B cell (primary cell): ENCODE data around the gene LAMTOR5. TPM values are rescaled to one million over a fixed set of nuclear protein-coding genes. Genes with fewer than 3 reads are reported as not detected.

Experiments used
- ATAC-seq: fragments of 200-7000 bp; cut with Tn5 transposase; one replicate; pipeline ENCODE4 v1.10.0; 2021; ENCODE audit warnings: low read depth, mild to moderate bottlenecking, moderate number of reproducible peaks, moderate library complexity
- CTCF ChIA-PET: fragments of 350-600 bp; sonication (Branson Sonifier 250); formaldehyde crosslinking; loops from one replicate; lab custom pipeline; 2021; ENCODE audit warnings: antibody characterized with exemption, inconsistent platforms; lab: Charles Lee
- POLR2A ChIA-PET: fragments of 350-600 bp; sonication (Branson Sonifier 250); formaldehyde crosslinking; loops from one replicate; lab custom pipeline; 2021; ENCODE audit warnings: antibody characterized with exemption; lab: Charles Lee
- DNase-seq: peaks from one replicate; pipeline ENCODE4 v3.0.0; 2013
- H2AFZ ChIP-seq: 2 replicates; pipeline ENCODE4 v1.6.1; 2012; ENCODE audit warnings: mild to moderate bottlenecking, low read depth, low read length; ENCODE audit not compliant: insufficient read depth, poor library complexity, severe bottlenecking
- H3K27ac ChIP-seq, 2 donors: 1 replicate in 1 of 2; 2 replicates in 1 of 2; pipeline ENCODE4 v1.5.1; 2012 to 2013; ENCODE audit warnings: low read length in 2 of 2, mild to moderate bottlenecking in 2 of 2, moderate library complexity in 1 of 2
- H3K27me3 ChIP-seq, 4 experiments: fragments of 200-600 bp in 1 of 4; sonication (generic) in 1 of 4; replicated peaks in 1 of 4; 1 replicate in 2 of 4; 2 replicates in 2 of 4; pipeline versions ENCODE4 v1.6.1 to v1.7.0; 2013 to 2016; ENCODE audit warnings: low read length in 3 of 4, mild to moderate bottlenecking in 2 of 4, mixed read lengths in 1 of 4, moderate library complexity in 1 of 4; ENCODE audit not compliant: insufficient read depth in 4 of 4, control insufficient read depth in 3 of 4; ENCODE audit errors: control extremely low read depth in 1 of 4
- H3K36me3 ChIP-seq, 2 experiments: replicated peaks in 1 of 2; 1 replicate in 1 of 2; 2 replicates in 1 of 2; pipeline versions ENCODE4 v1.6.1 to v1.7.1; 2013; ENCODE audit warnings: low read length in 1 of 2; ENCODE audit not compliant: insufficient read depth in 2 of 2, control insufficient read depth in 1 of 2; ENCODE audit errors: control extremely low read depth in 1 of 2, extremely low read depth in 1 of 2
- H3K4me1 ChIP-seq, 2 donors: fragments of 200-600 bp in 1 of 2; sonication (generic) in 1 of 2; 1 replicate in 1 of 2; 2 replicates in 1 of 2; pipeline versions ENCODE4 v1.5.1 to v1.6.1; 2013 to 2017; ENCODE audit warnings: low read length in 2 of 2; ENCODE audit not compliant: control insufficient read depth in 2 of 2, insufficient read depth in 2 of 2
- H3K4me2 ChIP-seq: replicated peaks from 2 replicates; pipeline ENCODE3; 2012; ENCODE audit warnings: mild to moderate bottlenecking, low read depth, low read length; ENCODE audit not compliant: poor library complexity, severe bottlenecking
- H3K4me3 ChIP-seq, 5 experiments: fragments of 200-600 bp in 1 of 5; sonication (generic) in 1 of 5; 1 replicate in 3 of 5; 2 replicates in 2 of 5; pipeline versions ENCODE4 v1.5.1 to v1.7.0; 2011 to 2016; ENCODE audit warnings: low read length in 4 of 5, mild to moderate bottlenecking in 4 of 5, low read depth in 2 of 5, control low read depth in 1 of 5, moderate library complexity in 1 of 5; ENCODE audit not compliant: insufficient read depth in 1 of 5; ENCODE audit errors: control extremely low read depth in 1 of 5, extremely low read depth in 1 of 5
- H3K79me2 ChIP-seq: fragments of 200-600 bp; sonication (generic); one replicate; pipeline ENCODE4 v1.6.0; 2016; ENCODE audit warnings: low read length; ENCODE audit not compliant: control insufficient read depth, insufficient read depth
- H3K9ac ChIP-seq: fragments of 200-600 bp; sonication (generic); 2 replicates; pipeline ENCODE4 v1.6.1; 2017; ENCODE audit warnings: mild to moderate bottlenecking, low read length, moderate library complexity
- H3K9me3 ChIP-seq, 3 donors: one replicate each; pipeline versions ENCODE4 v1.6.1 to v1.7.1; 2013; ENCODE audit warnings: low read length in 2 of 3; ENCODE audit not compliant: control insufficient read depth in 2 of 3, insufficient read depth in 1 of 3; ENCODE audit errors: control extremely low read depth in 1 of 3
- H4K20me1 ChIP-seq: 2 replicates; pipeline ENCODE4 v1.6.0; 2012; ENCODE audit warnings: mild to moderate bottlenecking, low read length; ENCODE audit not compliant: insufficient read depth, control insufficient read depth, poor library complexity, severe bottlenecking
- H3K27ac Mint-ChIP-seq: one replicate; pipeline ENCODE4 v1.8.0; 2021; ENCODE audit warnings: mixed read lengths
- H3K27me3 Mint-ChIP-seq: one replicate; pipeline ENCODE4 v1.8.0; 2021; ENCODE audit warnings: mixed read lengths
- H3K4me1 Mint-ChIP-seq: one replicate; pipeline ENCODE4 v1.8.0; 2021; ENCODE audit warnings: mixed read lengths
- H3K4me3 Mint-ChIP-seq: one replicate; pipeline ENCODE4 v1.8.0; 2021; ENCODE audit warnings: mixed read lengths
- H3K9me3 Mint-ChIP-seq: one replicate; pipeline ENCODE4 v1.8.0; 2022; ENCODE audit warnings: mixed read lengths; ENCODE audit not compliant: insufficient read depth
- EZH2 ChIP-seq: IDR thresholded peaks from 2 replicates; pipeline ENCODE4 v1.6.1; 2012; ENCODE audit warnings: borderline replicate concordance, low read depth, mild to moderate bottlenecking, moderate library complexity, low read length; ENCODE audit not compliant: insufficient read depth, poor library complexity, severe bottlenecking
- WGBS: methylation state at CpG from one replicate; pipeline ENCODE4 v1.1.5; 2013; ENCODE audit warnings: missing lambda C conversion rate; ENCODE audit not compliant: insufficient coverage; 5-methylcytosine and 5-hydroxymethylcytosine counted together
- intact Hi-C: fragments of 100-400 bp; cut with micrococcal nuclease; formaldehyde crosslinking; loops from one replicate; pipeline ENCODE4 v1.10.0; 2022
- polyA plus RNA-seq: library from polyadenylated mRNA; depleted of rRNA; stranded (reverse); fragments of >200 nt; gene quantifications from 2 replicates; pipeline ENCODE4 v1.2.3, GENCODE V29; 2012
- total RNA-seq, 2 donors: library from RNA; stranded (reverse); fragments of 120-200 nt in 1 of 2; gene quantifications; 1 replicate in 1 of 2; 2 replicates in 1 of 2; pipeline versions ENCODE4 v1.2.3 to v1.2.4, GENCODE V29; 2013 to 2022
- TF ChIP-seq, protein P1 (sequence below): fragments of 200-600 bp; IDR thresholded peaks from one replicate; pipeline ENCODE4 v1.8.0; 2022; ENCODE audit warnings: antibody characterized with exemption, mild to moderate bottlenecking

The LAMTOR5 gene
- total and polyA plus RNA-seq, 2 donors (not counting 1 experiment from before 2014, with no cell fraction given) = 145 to 253 TPM

DNA sequence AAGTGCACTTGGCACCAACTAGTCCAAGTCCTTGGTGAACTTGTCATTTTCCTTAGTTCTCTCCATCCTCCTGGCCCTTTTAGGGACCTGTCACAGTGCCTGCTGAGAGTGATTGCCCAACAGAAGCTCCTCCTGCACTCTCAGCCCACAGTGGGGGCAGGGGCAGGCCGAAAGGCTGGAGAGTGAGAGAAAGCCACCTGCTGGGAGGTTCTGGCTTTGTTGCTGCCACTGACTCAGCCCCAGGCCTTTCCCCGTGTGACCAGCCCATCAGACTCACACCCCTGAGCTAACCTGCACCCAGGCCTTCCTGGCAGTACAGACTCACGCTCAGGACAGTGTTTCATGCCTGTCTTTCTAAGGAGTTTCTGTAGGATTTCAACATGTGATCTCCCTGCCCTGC is 26.3 kb upstream of the LAMTOR5 start:
- intact Hi-C loops = no loop called here
- no peak for DNase-seq
- Mint-ChIP-seq H3K4me3 (no peak overlapping the region), H3K27ac (no peak overlapping the region), H3K4me1 (no peaks in the 10 kb centered on the region), H3K27me3 (peaks cover 28% of the 10 kb centered on the region), H3K9me3 (no peaks in the 10 kb centered on the region)
- Histone ChIP-seq H3K4me2 (no peak overlapping the region), H3K4me1 (no peaks in the 10 kb centered on the region), H2AFZ (no peak overlapping the region), H3K27ac (no peak overlapping the region), H3K79me2 (no peaks in the 10 kb centered on the region), H3K9ac (no peak overlapping the region), H3K27me3 (peaks cover 0 to 4% (median 3%) of the 10 kb centered on the region in 4 experiments), H3K36me3 (no peaks in the 10 kb centered on the region), H3K9me3 (no peaks in the 10 kb centered on the region), H3K4me3 (no peak overlapping the region), H4K20me1 (no peaks in the 10 kb centered on the region)
- ATAC-seq = no peak
- ChIA-PET POLR2A (no interaction called here), CTCF (interaction anchor here (0.7 to 2.0 kb wide), 4 partner anchors 27 to 237 kb away, joined by 3 to 7 read pairs (median 3); partner anchors contain the start of gene KCNC4)
- TF ChIP-seq EZH2 = no peak
- TF ChIP-seq, protein P1, sequence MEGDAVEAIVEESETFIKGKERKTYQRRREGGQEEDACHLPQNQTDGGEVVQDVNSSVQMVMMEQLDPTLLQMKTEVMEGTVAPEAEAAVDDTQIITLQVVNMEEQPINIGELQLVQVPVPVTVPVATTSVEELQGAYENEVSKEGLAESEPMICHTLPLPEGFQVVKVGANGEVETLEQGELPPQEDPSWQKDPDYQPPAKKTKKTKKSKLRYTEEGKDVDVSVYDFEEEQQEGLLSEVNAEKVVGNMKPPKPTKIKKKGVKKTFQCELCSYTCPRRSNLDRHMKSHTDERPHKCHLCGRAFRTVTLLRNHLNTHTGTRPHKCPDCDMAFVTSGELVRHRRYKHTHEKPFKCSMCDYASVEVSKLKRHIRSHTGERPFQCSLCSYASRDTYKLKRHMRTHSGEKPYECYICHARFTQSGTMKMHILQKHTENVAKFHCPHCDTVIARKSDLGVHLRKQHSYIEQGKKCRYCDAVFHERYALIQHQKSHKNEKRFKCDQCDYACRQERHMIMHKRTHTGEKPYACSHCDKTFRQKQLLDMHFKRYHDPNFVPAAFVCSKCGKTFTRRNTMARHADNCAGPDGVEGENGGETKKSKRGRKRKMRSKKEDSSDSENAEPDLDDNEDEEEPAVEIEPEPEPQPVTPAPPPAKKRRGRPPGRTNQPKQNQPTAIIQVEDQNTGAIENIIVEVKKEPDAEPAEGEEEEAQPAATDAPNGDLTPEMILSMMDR = no peak
- 46% methylated on average over 3 of the region's 3 CpGs for WGBS

DNA sequence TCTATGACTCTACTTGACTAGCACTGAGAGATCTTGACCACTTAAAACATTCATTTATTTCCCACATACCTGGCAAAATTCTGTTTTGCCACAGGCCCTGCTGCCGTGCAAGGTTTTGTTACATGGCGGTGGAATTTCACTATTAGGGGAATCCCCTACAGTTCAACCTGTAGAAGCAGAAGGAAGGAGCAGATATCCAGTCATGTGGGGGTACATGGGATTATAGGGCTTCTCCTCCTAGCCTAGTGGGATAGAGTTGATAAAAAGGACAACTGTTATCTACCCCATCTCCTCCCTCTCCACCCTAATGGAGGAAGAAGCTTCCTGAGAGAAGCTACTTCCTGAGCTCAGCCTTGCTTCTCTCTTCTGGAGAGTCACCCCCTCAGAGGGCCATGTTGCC is 25.7 kb upstream of the LAMTOR5 start:
- TF ChIP-seq, protein P1 = no peak
- TF ChIP-seq EZH2 = no peak
- Histone ChIP-seq H3K4me2 (no peak overlapping the region), H3K27me3 (peaks cover 0 to 4% (median 1%) of the 10 kb centered on the region in 4 experiments), H2AFZ (no peak overlapping the region), H3K9ac (no peak overlapping the region), H3K9me3 (no peaks in the 10 kb centered on the region), H3K79me2 (no peaks in the 10 kb centered on the region), H4K20me1 (no peaks in the 10 kb centered on the region), H3K36me3 (no peaks in the 10 kb centered on the region), H3K4me1 (no peaks in the 10 kb centered on the region), H3K27ac (no peak overlapping the region), H3K4me3 (no peak overlapping the region)
- ATAC-seq = no peak
- no peak for DNase-seq
- no CpG with 5 or more reads among the region's 2 CpGs for WGBS
- no peak overlapping the region for H3K27ac Mint-ChIP-seq
- intact Hi-C loops = no loop called here
- H3K4me3 Mint-ChIP-seq = no peak overlapping the region
- ChIA-PET POLR2A (no interaction called here), CTCF (interaction anchor here (0.7 to 2.0 kb wide), 3 partner anchors 27 to 236 kb away, joined by 3 to 7 read pairs (median 3); partner anchors contain the start of gene KCNC4)
- no peaks in the 10 kb centered on the region for H3K9me3 Mint-ChIP-seq
- no peaks in the 10 kb centered on the region for H3K4me1 Mint-ChIP-seq
- peaks cover 23% of the 10 kb centered on the region for H3K27me3 Mint-ChIP-seq
